Measurements from ENCODE around the gene CALB2. TPM values are rescaled to one million over a fixed set of nuclear protein-coding genes. Genes with fewer than 3 reads are reported as not detected.
A peak's percentile ranks its signal among the peaks of the same experiment; 100 is the strongest.
"Not testable (repeated sequence)": the region's sequence is repeated elsewhere in the genome, so short reads cannot be mapped to it uniquely, and the experiment has no call there.

CALB2 gene
- total and polyA plus RNA-seq, 2 of the 8 experiments (the other 6 are each of a cell fraction or from before 2014, with no cell fraction given) = 1.9 to 2.6 TPM

DNA sequence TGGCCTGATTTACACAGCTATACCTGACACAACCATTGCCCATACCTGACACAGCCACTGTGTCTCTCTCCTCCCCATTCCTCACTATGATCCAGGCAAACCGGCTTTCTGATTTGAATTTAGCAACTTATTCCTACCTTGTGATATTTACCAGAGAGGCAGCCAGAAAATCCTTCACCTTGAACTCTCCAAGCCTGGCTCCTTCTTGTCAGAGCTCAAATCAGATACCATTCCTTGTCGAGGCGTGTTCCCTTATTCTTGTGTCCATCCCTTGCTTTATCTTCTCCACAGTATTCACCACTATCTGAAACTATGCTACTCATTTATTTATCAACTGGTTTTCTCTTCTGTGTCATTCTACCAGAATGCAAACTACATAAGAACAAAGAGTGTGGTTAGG is 44.9 kb upstream of the CALB2 start:
- H3K9ac ChIP-seq (replicated peaks in 1 of 4; ENCODE audit: extremely low read depth in 1 of 4, low read depth in 3 of 4, low read length in 3 of 4); H2BK15ac ChIP-seq (ENCODE audit: low read length); H2BK12ac ChIP-seq (ENCODE audit: low read depth, low read length); H3K79me2 ChIP-seq (ENCODE audit: control insufficient read depth in 1 of 2, insufficient read depth in 2 of 2, low read length in 2 of 2); H4K91ac ChIP-seq (replicated peaks; ENCODE audit: insufficient read length, low read length); H4K20me1 ChIP-seq (replicated peaks in 1 of 2; ENCODE audit: control insufficient read depth in 1 of 2, insufficient read depth in 2 of 2, low read length in 2 of 2); H2BK20ac ChIP-seq (ENCODE audit: low read length); H3K4ac ChIP-seq (replicated peaks; ENCODE audit: insufficient read length, low read depth, low read length); H3K4me2 ChIP-seq (ENCODE audit: insufficient read depth in 1 of 2, low read depth in 2 of 2, low read length in 2 of 2); H2BK120ac ChIP-seq (replicated peaks; ENCODE audit: low read depth, low read length); H3K23me2 ChIP-seq (ENCODE audit: low read depth, low read length); H3K4me3 ChIP-seq (ENCODE audit: extremely low read depth in 1 of 4, insufficient read depth in 2 of 4, low read depth in 3 of 4, low read length in 4 of 4); H3K27ac ChIP-seq (ENCODE audit: low read depth, low read length); H2AK5ac ChIP-seq (ENCODE audit: low read depth, low read length); H3K79me1 ChIP-seq (ENCODE audit: low read depth, low read length); H4K5ac ChIP-seq (ENCODE audit: insufficient read length, low read depth, low read length); H3K4me1 ChIP-seq (replicated peaks in 1 of 4; ENCODE audit: control insufficient read depth in 3 of 4, insufficient read depth in 4 of 4, low read length in 3 of 4); H3K18ac ChIP-seq (ENCODE audit: extremely low read depth, low read length); H3K56ac ChIP-seq (replicated peaks; ENCODE audit: insufficient read length, low read depth, low read length); H4K8ac ChIP-seq (ENCODE audit: extremely low read depth, insufficient read depth, low read length); H3K23ac ChIP-seq (ENCODE audit: insufficient read length); H3K9me3 ChIP-seq (ENCODE audit: insufficient read depth in 2 of 2, low read depth in 1 of 2, low read length in 1 of 2); H3K27me3 ChIP-seq (replicated peaks in 1 of 4; ENCODE audit: control insufficient read depth in 3 of 4, extremely low read depth in 1 of 4, insufficient read depth in 3 of 4, low read length in 3 of 4); DNase-seq (ENCODE audit: low read depth in 1 of 2, low spot score in 2 of 2); H2BK5ac ChIP-seq (ENCODE audit: low read depth, low read length); H2AFZ ChIP-seq (ENCODE audit: low read length); POLR2A ChIA-PET (ENCODE audit: partially characterized antibody); H3K36me3 ChIP-seq (ENCODE audit: control insufficient read depth in 2 of 4, insufficient read depth in 4 of 4, low read length in 3 of 4); H3K14ac ChIP-seq (ENCODE audit: insufficient read length): not testable (repeated sequence)
- CTCF ChIA-PET (ENCODE audit: partially characterized antibody) = interaction anchor here (0.7 to 5.7 kb wide), 5 partner anchors 25 to 99 kb away, joined by 3 to 38 read pairs (median 10); partner anchors contain the start of gene CALB2
- FAIRE-seq = peak; percentile 50
- WGBS, 2 experiments (ENCODE audit: extremely low coverage in 1 of 2, insufficient coverage in 1 of 2, insufficient read length in 1 of 2, insufficient replicate concordance in 2 of 2, low coverage in 1 of 2, low lambda C conversion rate in 2 of 2, missing lambda C conversion rate in 1 of 2) = 93% methylated on average over 3 of the region's 3 CpGs; no CpG with 5 or more reads in 1 of the 2 experiments

Measured in H1 (cell line).